Effector memory CD8-positive, alpha-beta T cell (primary cell): ENCODE data around the gene LRRC45.
"Not testable (repeated sequence)": the region's sequence is repeated elsewhere in the genome, so short reads cannot be mapped to it uniquely, and the experiment has no call there.

ENCODE experiments used
- ATAC-seq: fragments of 150-1000 bp; cut with Tn5 transposase; replicated peaks from 2 replicates; pipeline ENCODE4 v1.10.0; 2021; ENCODE audit warnings: mild to moderate bottlenecking, moderate library complexity
- DNase-seq, 3 experiments: peaks; one replicate each; pipeline ENCODE4 v3.0.0; 2021
- H3K27ac Mint-ChIP-seq, 2 donors: one replicate each; pipeline ENCODE4 v1.8.0; 2022; ENCODE audit warnings: mild to moderate bottlenecking in 2 of 2, mixed read lengths in 2 of 2, moderate library complexity in 2 of 2
- H3K27me3 Mint-ChIP-seq, 2 donors: one replicate each; pipeline ENCODE4 v1.8.0; 2022; ENCODE audit warnings: mixed read lengths in 2 of 2
- H3K36me3 Mint-ChIP-seq: one replicate; pipeline ENCODE4 v1.8.0; 2022; ENCODE audit warnings: mild to moderate bottlenecking, moderate library complexity, mixed read lengths; ENCODE audit not compliant: insufficient read depth
- H3K4me1 Mint-ChIP-seq, 2 donors: one replicate each; pipeline ENCODE4 v1.8.0; 2022; ENCODE audit warnings: low read depth in 2 of 2, mixed read lengths in 2 of 2
- H3K4me3 Mint-ChIP-seq, 2 donors: one replicate each; pipeline ENCODE4 v1.8.0; 2022; ENCODE audit warnings: mild to moderate bottlenecking in 2 of 2, mixed read lengths in 2 of 2, moderate library complexity in 2 of 2
- H3K9me3 Mint-ChIP-seq, 2 donors: one replicate each; pipeline ENCODE4 v1.8.0; 2022; ENCODE audit warnings: mixed read lengths in 2 of 2

Gene LRRC45

DNA sequence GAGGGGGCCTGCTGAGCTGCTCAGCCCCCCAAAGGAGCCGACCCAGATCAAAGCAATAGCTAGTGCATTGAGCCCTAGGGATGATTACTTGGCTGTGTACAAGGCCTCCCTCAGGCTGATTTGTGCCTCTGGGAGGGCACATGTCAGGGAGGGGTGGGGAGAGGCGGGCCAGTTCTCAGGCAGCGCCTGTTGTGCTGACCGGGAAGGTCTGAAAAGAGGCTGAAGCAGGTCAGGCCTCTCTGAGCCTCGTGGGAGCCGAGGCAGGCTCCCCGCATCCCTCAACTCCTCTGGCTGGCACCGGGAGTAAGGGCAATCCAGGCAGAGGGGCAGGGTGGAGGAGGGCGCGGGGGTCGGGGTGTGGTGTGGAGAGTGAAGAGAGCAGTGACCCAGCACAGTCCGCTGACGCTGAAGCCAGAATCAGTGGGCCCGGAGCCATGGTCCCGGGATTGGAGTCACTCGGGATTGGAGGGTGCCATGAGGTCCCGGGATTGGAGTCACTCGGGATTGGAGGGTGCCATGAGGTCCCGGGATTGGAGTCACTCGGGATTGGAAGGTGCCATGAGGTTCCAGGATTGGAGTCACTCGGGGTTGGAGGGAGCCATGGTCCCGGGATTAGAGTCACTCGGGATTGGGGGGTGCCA is 11.4 kb downstream of the LRRC45 start:
- H3K4me1 Mint-ChIP-seq: peaks cover 24 to 28% of the 10 kb centered on the region in 2 donors
- H3K27me3 Mint-ChIP-seq: no peaks in the 10 kb centered on the region
- ATAC-seq: no peak
- H3K9me3 Mint-ChIP-seq: no peaks in the 10 kb centered on the region
- peak overlapping the region in 1 of 2 donors; percentile 2 for H3K4me3 Mint-ChIP-seq
- no peak for DNase-seq
- peaks cover 15% of the 10 kb centered on the region for H3K36me3 Mint-ChIP-seq
- H3K27ac Mint-ChIP-seq: no peak overlapping the region

DNA sequence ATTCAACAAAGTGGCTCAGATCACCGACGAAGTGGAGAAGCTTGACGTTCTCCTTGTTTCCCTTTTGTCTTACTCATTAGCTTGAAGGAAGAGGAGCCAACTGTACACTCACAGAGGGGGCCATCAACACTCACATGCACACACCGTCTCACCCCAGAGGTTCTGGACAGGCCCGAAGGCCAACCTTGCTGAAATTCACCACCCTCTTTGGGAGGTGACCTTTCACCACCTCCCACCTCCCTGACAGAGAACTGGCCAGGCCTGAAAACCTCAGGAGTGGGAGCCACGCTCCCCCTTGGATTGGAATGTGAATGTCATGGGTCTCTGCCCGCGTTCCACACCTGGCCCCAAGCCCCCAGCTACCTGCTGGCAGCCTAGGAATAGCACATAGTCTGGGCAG is 12.4 kb downstream of the LRRC45 start:
- ATAC-seq: no peak
- H3K27ac Mint-ChIP-seq: peak overlapping the region in 1 of 2 donors; percentile 57
- H3K9me3 Mint-ChIP-seq: no peaks in the 10 kb centered on the region

DNA sequence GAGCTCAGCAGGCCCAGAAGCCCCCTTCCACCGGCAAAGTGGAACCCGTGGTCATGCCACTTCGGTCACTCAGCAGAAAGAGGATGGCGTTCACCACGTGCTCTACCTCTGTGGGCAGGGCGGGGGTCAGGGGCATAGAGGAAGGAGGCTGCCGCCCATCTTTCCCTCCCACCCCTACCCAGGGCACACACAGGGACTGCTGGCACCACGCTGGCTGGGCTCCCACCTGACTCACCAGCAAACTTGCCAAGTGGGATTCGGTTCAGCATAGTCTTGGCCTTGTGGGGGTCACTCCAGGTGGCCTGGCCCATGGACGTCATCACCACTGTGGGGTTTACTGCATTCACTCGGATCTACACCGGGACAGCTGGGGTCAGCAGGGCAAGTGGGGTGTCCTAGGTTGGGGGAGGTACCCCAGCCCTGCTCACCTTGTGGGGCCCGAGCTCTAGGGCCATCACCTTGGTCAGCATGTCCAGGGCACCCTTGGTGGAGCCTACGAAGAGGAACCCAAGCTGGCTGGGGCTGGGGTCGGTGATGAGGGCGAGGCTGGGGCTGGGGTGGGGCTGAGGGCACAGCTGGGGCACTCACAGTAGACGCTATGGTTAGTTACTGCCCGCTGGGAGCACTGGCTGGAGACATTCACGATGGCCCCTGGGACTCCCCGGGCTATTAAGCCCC is 13.0 kb downstream of the LRRC45 start:
- H3K9me3 Mint-ChIP-seq: no peaks in the 10 kb centered on the region
- peak overlapping the region; percentile 82 to 88 for H3K4me3 Mint-ChIP-seq
- no peaks in the 10 kb centered on the region for H3K27me3 Mint-ChIP-seq
- H3K27ac Mint-ChIP-seq: peak overlapping the region; percentile 57 to 88
- DNase-seq (no peak), ATAC-seq (no peak)
- peaks cover 12% of the 10 kb centered on the region for H3K36me3 Mint-ChIP-seq
- peaks cover 17 to 21% of the 10 kb centered on the region in 2 donors for H3K4me1 Mint-ChIP-seq

More for the DNA sequence above, 12.4 kb downstream of the LRRC45 start:
- Mint-ChIP-seq H3K27me3 (no peaks in the 10 kb centered on the region), H3K4me1 (peaks cover 19 to 23% of the 10 kb centered on the region in 2 donors), H3K4me3 (peak overlapping the region; percentile 82 to 88), H3K36me3 (peaks cover 13% of the 10 kb centered on the region)
- DNase-seq: no peak

DNA sequence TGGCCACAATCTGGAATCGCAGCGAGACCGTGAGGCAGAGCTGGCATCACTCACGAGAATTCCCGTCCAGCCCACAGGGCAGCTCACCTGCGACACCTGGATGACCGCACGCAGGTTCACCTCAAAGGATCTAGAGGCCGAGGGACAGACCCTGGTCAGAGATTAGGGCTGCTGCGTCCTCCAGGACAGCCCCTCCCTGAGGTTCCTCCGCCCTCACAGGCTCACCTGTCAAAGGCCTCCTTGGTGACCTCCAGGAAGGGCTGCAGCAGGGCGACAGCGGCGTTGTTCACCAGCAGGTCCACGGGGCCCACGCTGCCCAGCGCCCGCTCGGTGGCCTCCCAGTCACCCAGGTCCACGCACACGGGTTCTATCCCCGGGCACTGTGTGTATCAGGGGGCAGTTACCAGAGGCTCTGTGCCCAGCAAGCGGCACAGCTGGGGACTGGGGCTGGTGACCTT is 13.6 kb downstream of the LRRC45 start:
- no peak for ATAC-seq
- H3K9me3 Mint-ChIP-seq: no peaks in the 10 kb centered on the region
- peaks cover 17 to 21% of the 10 kb centered on the region in 2 donors for H3K4me1 Mint-ChIP-seq
- no peak for DNase-seq
- H3K36me3 Mint-ChIP-seq: peaks cover 12% of the 10 kb centered on the region
- peak overlapping the region; percentile 82 to 88 for H3K4me3 Mint-ChIP-seq
- peak overlapping the region; percentile 57 to 88 for H3K27ac Mint-ChIP-seq
- H3K27me3 Mint-ChIP-seq: no peaks in the 10 kb centered on the region

DNA sequence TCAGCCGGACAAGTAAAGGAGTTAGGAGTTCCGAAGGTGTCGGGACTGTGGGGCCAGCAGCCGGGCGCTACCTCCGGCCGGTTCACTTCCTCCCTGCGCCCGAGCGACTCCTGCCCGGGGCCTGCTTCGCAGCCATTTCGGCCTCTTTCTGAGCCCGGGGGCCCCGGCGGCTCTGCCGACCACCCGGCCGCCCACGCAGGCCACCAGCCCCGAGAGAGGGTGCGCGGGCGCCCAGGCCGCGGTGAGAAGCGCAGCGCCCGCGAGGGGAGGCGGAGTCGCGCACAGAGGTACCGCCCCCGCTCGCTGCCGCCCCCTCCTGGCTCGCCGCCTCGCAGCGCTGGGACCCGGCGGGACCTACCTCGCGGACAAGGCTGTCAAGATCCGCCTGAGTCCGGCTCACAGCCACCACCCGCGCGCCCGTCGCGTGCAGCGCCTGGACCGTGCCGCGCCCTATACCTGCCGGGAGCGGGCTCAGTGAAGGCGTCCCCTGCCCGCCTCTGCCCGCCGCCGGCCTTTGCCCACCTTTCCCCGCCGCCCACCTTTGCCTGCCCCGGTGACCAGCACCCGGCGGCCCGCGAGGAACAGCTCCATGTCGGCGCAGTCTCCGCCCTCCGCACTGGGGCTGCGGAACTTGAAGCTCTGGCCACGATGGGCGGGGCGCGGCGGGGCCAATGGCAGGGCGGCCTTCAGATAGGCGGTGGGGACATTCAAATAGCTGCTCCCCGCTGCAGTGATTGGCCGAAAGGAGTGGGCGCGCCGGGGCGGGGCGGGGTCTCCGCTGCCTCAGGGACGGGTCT is 14.2 kb downstream of the LRRC45 start, which contains the start of gene DCXR:
TSS of gene DCXR (minus strand) at position 606 of the 797 bp plus-strand sequence. CDS start at position 591, 15 bp downstream.
- H3K9me3 Mint-ChIP-seq: no peaks in the 10 kb centered on the region
- peak; percentile 90 for ATAC-seq

DNA sequence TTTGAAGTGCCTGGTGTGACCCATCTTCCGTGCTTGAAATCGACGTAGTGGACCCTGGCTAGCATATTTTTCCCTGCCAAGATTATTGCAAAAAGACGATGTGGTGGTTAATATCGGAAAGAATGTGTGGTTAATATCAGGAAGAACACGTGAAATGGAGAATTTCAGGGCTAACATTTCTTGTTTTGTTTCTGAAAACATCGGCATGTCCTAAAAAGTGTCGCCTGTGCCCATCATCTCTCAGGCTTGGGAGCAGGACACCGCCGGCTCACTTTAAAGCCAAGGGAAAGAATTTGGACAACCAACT is 14.7 kb downstream of the LRRC45 start:
- no peaks in the 10 kb centered on the region for H3K9me3 Mint-ChIP-seq
- peak overlapping the region; percentile 82 to 88 for H3K4me3 Mint-ChIP-seq
- peaks cover 12% of the 10 kb centered on the region for H3K36me3 Mint-ChIP-seq
- DNase-seq: no peak
- no peaks in the 10 kb centered on the region for H3K27me3 Mint-ChIP-seq
- peaks cover 17 to 21% of the 10 kb centered on the region in 2 donors for H3K4me1 Mint-ChIP-seq
- ATAC-seq: no peak
- H3K27ac Mint-ChIP-seq: peak overlapping the region; percentile 79 to 88

More for the DNA sequence above, 14.2 kb downstream of the LRRC45 start, which contains the start of gene DCXR:
- DNase-seq: peak; percentile 91 to 93 (median 92)
- Mint-ChIP-seq H3K27me3 (no peaks in the 10 kb centered on the region), H3K4me1 (peaks cover 17 to 21% of the 10 kb centered on the region in 2 donors), H3K36me3 (peaks cover 12% of the 10 kb centered on the region), H3K4me3 (peak within 1 kb of the TSS; percentile 82 to 88), H3K27ac (peak within 1 kb of the TSS; percentile 79 to 88)

DNA sequence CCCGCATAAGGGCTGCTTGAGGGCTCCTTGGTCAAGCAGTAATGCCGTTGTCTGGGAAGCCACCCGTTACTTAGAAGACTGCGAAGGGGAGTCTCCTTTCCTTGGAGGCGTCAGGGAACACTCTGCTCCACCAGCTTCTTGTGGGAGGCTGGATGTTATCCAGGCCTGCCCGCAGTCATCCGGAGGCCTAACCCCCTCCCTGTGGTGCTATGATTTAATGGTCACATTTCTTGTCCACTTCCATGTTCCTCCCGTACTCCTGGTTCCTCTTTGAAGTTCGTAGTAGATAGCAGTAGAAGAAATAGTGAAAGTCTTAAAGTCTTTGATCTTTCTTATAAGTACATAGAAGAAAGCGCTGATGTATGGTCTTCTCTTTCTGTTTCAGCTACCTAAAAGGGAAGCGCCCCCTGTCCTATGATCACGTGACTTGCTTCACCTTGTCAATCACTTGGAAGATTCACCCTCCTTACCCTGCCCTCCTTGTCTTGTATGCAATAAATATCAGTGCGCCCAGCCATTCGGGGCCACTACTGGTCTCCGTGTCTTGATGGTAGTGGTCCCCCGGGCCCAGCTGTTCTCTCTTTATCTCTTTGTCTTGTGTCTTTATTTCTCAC is 15.8 kb downstream of the LRRC45 start:
- ATAC-seq, DNase-seq, H3K9me3 Mint-ChIP-seq, H3K27ac Mint-ChIP-seq, H3K27me3 Mint-ChIP-seq: not testable (repeated sequence)
- H3K4me1 Mint-ChIP-seq: peaks cover 17 to 21% of the 10 kb centered on the region in 2 donors
- H3K36me3 Mint-ChIP-seq: peaks cover 12% of the 10 kb centered on the region
- H3K4me3 Mint-ChIP-seq: peak overlapping the region; percentile 31 to 32

DNA sequence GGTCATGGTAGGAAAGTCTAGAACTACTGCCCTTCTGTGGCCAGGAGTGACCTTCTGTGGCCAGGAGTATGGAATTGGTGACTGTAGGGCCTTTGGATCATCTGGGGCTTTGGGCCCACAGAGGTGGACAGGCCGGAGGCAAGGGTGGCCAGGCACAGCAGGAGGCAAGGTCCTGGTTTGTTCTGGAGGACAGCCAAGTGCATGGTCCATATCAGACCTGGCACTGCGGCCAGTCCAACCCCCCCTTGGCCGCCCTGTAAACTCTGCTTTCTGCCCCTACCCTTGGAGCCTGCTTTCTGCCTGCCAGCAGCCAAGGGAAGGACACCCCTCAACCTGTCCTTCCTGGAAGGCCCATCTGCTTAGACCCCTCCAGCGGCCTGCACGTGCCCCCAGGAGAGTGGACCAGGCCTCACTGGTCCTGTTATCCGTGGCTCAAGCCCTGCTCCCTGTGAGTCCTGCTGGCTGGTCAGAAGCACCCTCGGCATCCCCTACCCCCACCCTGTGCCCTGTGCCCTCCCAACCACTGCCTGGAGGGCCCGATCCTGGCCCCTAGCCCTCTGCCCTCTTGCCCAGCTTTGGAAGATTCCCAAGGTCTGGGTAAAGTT is 16.7 kb downstream of the LRRC45 start:
- Mint-ChIP-seq H3K36me3 (peaks cover 12% of the 10 kb centered on the region), H3K27ac (no peak overlapping the region), H3K9me3 (no peaks in the 10 kb centered on the region), H3K4me3 (peak overlapping the region in 1 of 2 donors; percentile 31), H3K27me3 (no peaks in the 10 kb centered on the region), H3K4me1 (peaks cover 17 to 21% of the 10 kb centered on the region in 2 donors)
- ATAC-seq (no peak), DNase-seq (no peak)

DNA sequence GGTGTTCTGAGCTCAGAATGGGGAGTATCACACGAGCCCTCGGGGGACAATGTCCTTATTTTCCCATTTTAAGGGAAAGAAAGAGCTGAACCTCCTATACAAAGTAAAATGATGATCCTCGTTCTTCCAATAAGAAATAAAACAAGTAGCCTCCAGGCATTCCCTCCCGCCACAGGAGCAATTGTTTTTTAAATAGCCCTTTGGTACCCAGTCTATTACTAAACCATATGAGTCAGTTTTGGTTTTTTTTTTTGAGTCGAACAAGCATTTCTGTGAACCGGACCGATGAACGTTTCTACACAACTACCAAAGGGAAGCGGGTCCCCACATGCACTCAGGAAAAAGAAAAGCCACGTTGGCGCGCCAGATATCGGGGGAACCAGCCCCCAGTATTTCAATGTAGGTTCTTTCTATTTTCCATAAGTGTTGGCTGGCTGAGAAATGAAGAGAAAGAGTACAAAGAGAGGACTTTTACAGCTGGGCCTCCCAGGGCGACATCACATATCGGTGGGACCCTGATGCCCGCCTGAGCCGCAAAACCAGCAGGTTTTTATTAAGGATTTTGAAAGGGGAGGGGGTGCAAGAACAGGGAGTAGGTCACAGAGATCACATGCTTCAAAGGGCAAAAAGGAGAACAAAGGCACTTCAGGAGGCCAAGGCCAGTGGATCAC is 18.2 kb downstream of the LRRC45 start:
- H3K4me3 Mint-ChIP-seq: no peak overlapping the region
- peaks cover 7 to 12% of the 10 kb centered on the region in 2 donors for H3K4me1 Mint-ChIP-seq
- ATAC-seq (no peak), DNase-seq (no peak)
- H3K36me3 Mint-ChIP-seq: peaks cover 12% of the 10 kb centered on the region
- peak overlapping the region in 1 of 2 donors; percentile 76 for H3K27ac Mint-ChIP-seq
- no peaks in the 10 kb centered on the region for H3K27me3 Mint-ChIP-seq
- no peaks in the 10 kb centered on the region for H3K9me3 Mint-ChIP-seq

DNA sequence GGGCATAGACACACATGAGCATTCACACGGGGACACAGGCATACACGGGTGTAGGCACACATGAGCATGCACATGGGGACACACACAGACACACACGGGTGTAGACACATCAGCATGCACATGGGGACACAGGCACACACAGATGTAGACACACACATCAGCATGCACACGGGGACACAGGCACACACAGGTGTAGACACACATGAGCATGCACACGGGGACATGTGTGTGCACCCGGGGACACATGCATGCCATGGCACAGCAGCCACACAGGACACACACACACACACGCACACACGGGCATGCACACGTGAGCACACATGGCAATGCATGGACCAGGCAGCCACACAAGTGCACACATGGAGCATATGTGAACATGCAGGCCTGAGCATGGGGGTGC is 19.5 kb downstream of the LRRC45 start:
- Mint-ChIP-seq H3K4me3 (no peak overlapping the region), H3K27me3 (no peaks in the 10 kb centered on the region), H3K36me3 (peaks cover 3% of the 10 kb centered on the region)

DNA sequence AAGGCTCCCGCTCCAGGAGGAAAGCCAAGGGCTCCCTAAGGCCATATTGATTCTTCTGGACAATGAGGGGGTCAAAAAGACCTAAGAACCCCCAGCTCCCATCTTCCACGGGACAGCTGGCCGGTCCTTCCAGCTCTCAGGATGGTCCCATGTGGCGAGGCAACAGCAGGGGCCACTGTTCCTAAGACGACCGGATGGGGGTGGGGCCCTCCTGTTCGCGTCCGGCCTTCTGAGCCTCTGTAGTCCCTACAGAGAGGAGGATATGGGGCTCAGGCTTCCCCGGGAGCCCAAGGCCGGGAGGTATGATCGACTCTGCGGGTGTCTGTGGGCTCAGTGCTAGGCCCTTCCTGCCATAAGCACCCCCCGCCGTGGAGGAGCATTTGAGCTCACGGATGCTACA is 20.4 kb downstream of the LRRC45 start:
- no peaks in the 10 kb centered on the region for H3K27me3 Mint-ChIP-seq
- H3K36me3 Mint-ChIP-seq: no peaks in the 10 kb centered on the region
- no peaks in the 10 kb centered on the region for H3K9me3 Mint-ChIP-seq
- no peak for DNase-seq
- no peak for ATAC-seq
- no peak overlapping the region for H3K4me3 Mint-ChIP-seq
- no peak overlapping the region for H3K27ac Mint-ChIP-seq
- peaks cover 0 to 6% of the 10 kb centered on the region in 2 donors for H3K4me1 Mint-ChIP-seq

More for the DNA sequence above, 19.5 kb downstream of the LRRC45 start:
- Mint-ChIP-seq H3K4me1 (peaks cover 5 to 11% of the 10 kb centered on the region in 2 donors), H3K9me3 (no peaks in the 10 kb centered on the region), H3K27ac (no peak overlapping the region)
- ATAC-seq (no peak), DNase-seq (no peak)

DNA sequence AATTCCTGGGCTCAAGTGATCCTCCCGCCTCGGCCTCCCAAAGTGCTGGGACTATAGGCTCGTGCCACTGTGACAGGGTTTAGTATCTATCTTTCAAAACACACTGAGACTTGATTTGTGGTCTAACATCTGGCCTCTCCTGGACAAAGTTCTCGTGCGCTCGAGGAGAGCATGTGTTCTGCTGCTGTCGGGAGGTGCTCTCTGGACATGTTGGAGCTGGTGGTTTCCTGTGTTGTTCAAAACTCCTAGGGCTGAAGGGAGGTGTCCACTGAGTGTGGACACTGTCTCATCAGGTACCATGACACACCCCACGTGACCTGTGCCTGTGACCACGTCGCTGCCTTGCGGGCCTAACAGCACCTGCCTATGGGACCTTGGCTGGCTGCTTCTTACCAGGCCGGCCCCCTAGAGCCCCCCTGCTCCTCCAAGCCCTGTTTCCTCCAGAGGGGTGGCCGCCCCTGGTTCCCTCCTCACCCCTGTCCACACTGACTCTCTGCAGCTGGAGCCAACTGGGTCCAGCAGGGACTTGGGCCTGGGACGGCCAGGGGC is 22.9 kb downstream of the LRRC45 start:
- ATAC-seq: no peak
- H3K27me3 Mint-ChIP-seq: no peaks in the 10 kb centered on the region
- DNase-seq: no peak
- H3K4me3 Mint-ChIP-seq: no peak overlapping the region
- H3K36me3 Mint-ChIP-seq: no peaks in the 10 kb centered on the region
- H3K9me3 Mint-ChIP-seq: no peaks in the 10 kb centered on the region
- H3K4me1 Mint-ChIP-seq: peaks cover 5 to 9% of the 10 kb centered on the region in 2 donors
- H3K27ac Mint-ChIP-seq: no peak overlapping the region
